Fibroblast of lung (primary cell): ENCODE data around the gene FMR1NB. TPM values are rescaled to one million over a fixed set of nuclear protein-coding genes. Genes with fewer than 3 reads are reported as not detected.

ENCODE experiments used
- DNase-seq, 2 donors: peaks; one replicate each; pipeline versions ENCODE4 v3.0.0 to v3.0.0-alpha.2; 2010; ENCODE audit warnings: low read depth in 2 of 2
- H2AFZ ChIP-seq: 2 replicates; pipeline ENCODE4 v1.5.1; 2012; ENCODE audit warnings: low read length, control low read depth, inconsistent platforms
- H3K27ac ChIP-seq: 2 replicates; pipeline ENCODE4 v1.5.1; 2011; ENCODE audit warnings: low read length, control low read depth; ENCODE audit not compliant: insufficient read depth
- H3K27me3 ChIP-seq: 2 replicates; pipeline ENCODE4 v1.5.1; 2011; ENCODE audit warnings: mild to moderate bottlenecking, low read length; ENCODE audit not compliant: control insufficient read depth, insufficient read depth
- H3K36me3 ChIP-seq: 2 replicates; pipeline ENCODE4 v1.5.1; 2011; ENCODE audit warnings: low read length; ENCODE audit not compliant: control insufficient read depth, insufficient read depth
- H3K4me1 ChIP-seq: 2 replicates; pipeline ENCODE4 v1.5.1; 2011; ENCODE audit warnings: low read length; ENCODE audit not compliant: control insufficient read depth, insufficient read depth; ENCODE audit errors: extremely low read depth
- H3K4me2 ChIP-seq: 2 replicates; pipeline ENCODE4 v1.5.1; 2011; ENCODE audit warnings: low read length, control low read depth; ENCODE audit not compliant: insufficient read depth; ENCODE audit errors: extremely low read depth
- H3K4me3 ChIP-seq, 4 experiments: fragments of 200-600 bp in 1 of 4; sonication (generic) in 1 of 4; replicated peaks in 1 of 4; 2 replicates each; pipeline ENCODE4 v1.5.1; 2011 to 2016; ENCODE audit warnings: low read length in 4 of 4, low read depth in 3 of 4, mild to moderate bottlenecking in 3 of 4, control low read depth in 2 of 4, inconsistent platforms in 1 of 4, mixed read lengths in 1 of 4; ENCODE audit not compliant: insufficient read depth in 1 of 4; ENCODE audit errors: control extremely low read depth in 1 of 4
- H3K79me2 ChIP-seq: 2 replicates; pipeline ENCODE4 v1.5.1; 2012; ENCODE audit warnings: mild to moderate bottlenecking, low read length, inconsistent platforms; ENCODE audit not compliant: control insufficient read depth, insufficient read depth
- H3K9ac ChIP-seq: 2 replicates; pipeline ENCODE4 v1.5.1; 2011; ENCODE audit warnings: mild to moderate bottlenecking, low read length, control low read depth; ENCODE audit not compliant: insufficient read depth
- H3K9me3 ChIP-seq: 2 replicates; pipeline ENCODE4 v1.5.1; 2012; ENCODE audit warnings: low read depth, low read length; ENCODE audit not compliant: control insufficient read depth, insufficient read depth
- H4K20me1 ChIP-seq: 2 replicates; pipeline ENCODE4 v1.5.1; 2011; ENCODE audit warnings: low read length; ENCODE audit not compliant: control insufficient read depth, insufficient read depth; ENCODE audit errors: extremely low read depth
- CTCF ChIP-seq, 2 donors: IDR thresholded peaks in 1 of 2; conservative IDR thresholded peaks in 1 of 2; 1 replicate in 1 of 2; 2 replicates in 1 of 2; pipeline ENCODE4 v1.5.1; 2011 to 2012; ENCODE audit warnings: low read length in 2 of 2, control low read depth in 1 of 2, inconsistent platforms in 1 of 2, low read depth in 1 of 2, mild to moderate bottlenecking in 1 of 2
- EZH2 ChIP-seq: IDR thresholded peaks from 2 replicates; pipeline ENCODE4 v1.5.1; 2012; ENCODE audit warnings: low read length, control low read depth, mild to moderate bottlenecking; ENCODE audit errors: missing control alignments
- polyA plus RNA-seq, 2 donors: library from polyadenylated mRNA; depleted of rRNA in 1 of 2; stranded (reverse) in 1 of 2; unstranded in 1 of 2; fragments of >200 nt; gene quantifications; 2 replicates each; pipeline ENCODE4 v1.2.1, GENCODE V29; 2011 to 2012; ENCODE audit warnings: missing spikeins in 1 of 2
- total RNA-seq: library from RNA; depleted of rRNA; stranded (reverse); fragments of >200 nt; gene quantifications from 2 replicates; pipeline ENCODE4 v1.2.1, GENCODE V29; 2014

The FMR1NB gene
- total and polyA plus RNA-seq, 2 donors (not counting 1 experiment from before 2014, with no cell fraction given): not detected

- TF ChIP-seq CTCF (conservative IDR thresholded peaks at IDR 0.05 in 1 of 2, IDR thresholded peaks at IDR 0.05 in 1 of 2; ENCODE audit: low read depth in 1 of 2, low read length in 2 of 2): no peak
- no peak for TF ChIP-seq EZH2
- Histone ChIP-seq H3K27me3 (no peaks in the 10 kb centered on the region), H3K36me3 (no peaks in the 10 kb centered on the region), H3K27ac (no peak overlapping the region), H3K9ac (no peak overlapping the region), H3K4me2 (no peak overlapping the region), H3K79me2 (no peaks in the 10 kb centered on the region), H3K4me3 (no peak overlapping the region), H2AFZ (no peak overlapping the region), H3K9me3 (no peaks in the 10 kb centered on the region), H3K4me1 (no peaks in the 10 kb centered on the region), H4K20me1 (no peaks in the 10 kb centered on the region)
- no peak for DNase-seq
Measured at GRCh38 chrX:148035380-148035779, 54.2 kb downstream of the FMR1NB start.

- DNase-seq: no peak
- Histone ChIP-seq H2AFZ (no peak overlapping the region), H3K27ac (no peak overlapping the region), H3K79me2 (no peaks in the 10 kb centered on the region), H3K27me3 (no peaks in the 10 kb centered on the region), H3K4me1 (no peaks in the 10 kb centered on the region), H3K36me3 (no peaks in the 10 kb centered on the region), H4K20me1 (no peaks in the 10 kb centered on the region), H3K4me3 (no peak overlapping the region), H3K9me3 (no peaks in the 10 kb centered on the region), H3K4me2 (no peak overlapping the region), H3K9ac (no peak overlapping the region)
- no peak for TF ChIP-seq EZH2
- TF ChIP-seq CTCF (conservative IDR thresholded peaks at IDR 0.05 in 1 of 2, IDR thresholded peaks at IDR 0.05 in 1 of 2; ENCODE audit: low read depth in 1 of 2, low read length in 2 of 2): no peak
Measured at GRCh38 chrX:148037020-148037419, 55.9 kb downstream of the FMR1NB start.

- Histone ChIP-seq H4K20me1 (no peaks in the 10 kb centered on the region), H3K9ac (no peak overlapping the region), H3K4me3 (no peak overlapping the region), H3K36me3 (no peaks in the 10 kb centered on the region), H3K9me3 (no peaks in the 10 kb centered on the region), H3K4me2 (no peak overlapping the region), H3K27me3 (no peaks in the 10 kb centered on the region), H2AFZ (no peak overlapping the region), H3K4me1 (no peaks in the 10 kb centered on the region), H3K27ac (no peak overlapping the region), H3K79me2 (no peaks in the 10 kb centered on the region)
- DNase-seq: peak; percentile 13 to 56
- TF ChIP-seq CTCF (conservative IDR thresholded peaks at IDR 0.05 in 1 of 2, IDR thresholded peaks at IDR 0.05 in 1 of 2; ENCODE audit: low read depth in 1 of 2, low read length in 2 of 2) (no peak), EZH2 (no peak)
Measured at GRCh38 chrX:148043271-148043855, 62.2 kb downstream of the FMR1NB start.
